ENCODE results near the gene TNFRSF18.

DNA sequence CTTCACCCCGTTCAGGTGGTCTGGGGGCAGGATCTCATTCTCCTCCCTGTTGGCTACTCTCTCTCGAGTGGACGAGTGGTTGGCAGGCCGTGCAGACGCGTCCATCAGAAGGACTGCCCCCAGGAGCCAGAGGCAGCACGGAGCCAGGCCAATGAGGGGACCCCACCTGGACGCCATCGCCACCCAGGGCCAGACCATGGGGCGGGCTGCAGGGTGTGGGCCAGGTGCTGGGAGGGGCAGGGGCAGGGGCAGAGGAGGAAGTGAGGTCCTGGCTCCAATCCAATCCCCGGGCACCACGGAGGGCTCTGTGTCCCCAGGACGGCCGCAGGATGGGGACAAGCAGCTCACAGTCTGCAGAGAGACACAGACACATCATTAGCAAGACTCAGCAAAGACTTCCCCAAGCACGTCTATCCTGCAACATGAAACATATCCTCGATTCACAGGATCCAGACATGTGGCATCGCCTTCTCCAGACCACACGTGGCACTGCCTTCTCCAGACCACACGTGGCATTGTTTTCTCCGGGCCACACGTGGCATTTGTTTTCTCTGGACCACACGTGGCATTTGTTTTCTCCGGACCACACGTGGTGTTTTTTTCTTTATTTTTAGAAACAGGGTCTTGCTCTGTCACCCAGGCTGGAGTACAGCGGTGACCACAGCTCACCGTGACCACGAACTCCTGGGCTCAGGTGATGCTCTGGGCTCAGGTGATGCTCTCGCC lies 22.4 kb upstream of the TNFRSF18 start:
- no peak for TF ChIP-seq EP300 (IDR thresholded peaks at IDR 0.05)
- TF ChIP-seq, protein P1, sequence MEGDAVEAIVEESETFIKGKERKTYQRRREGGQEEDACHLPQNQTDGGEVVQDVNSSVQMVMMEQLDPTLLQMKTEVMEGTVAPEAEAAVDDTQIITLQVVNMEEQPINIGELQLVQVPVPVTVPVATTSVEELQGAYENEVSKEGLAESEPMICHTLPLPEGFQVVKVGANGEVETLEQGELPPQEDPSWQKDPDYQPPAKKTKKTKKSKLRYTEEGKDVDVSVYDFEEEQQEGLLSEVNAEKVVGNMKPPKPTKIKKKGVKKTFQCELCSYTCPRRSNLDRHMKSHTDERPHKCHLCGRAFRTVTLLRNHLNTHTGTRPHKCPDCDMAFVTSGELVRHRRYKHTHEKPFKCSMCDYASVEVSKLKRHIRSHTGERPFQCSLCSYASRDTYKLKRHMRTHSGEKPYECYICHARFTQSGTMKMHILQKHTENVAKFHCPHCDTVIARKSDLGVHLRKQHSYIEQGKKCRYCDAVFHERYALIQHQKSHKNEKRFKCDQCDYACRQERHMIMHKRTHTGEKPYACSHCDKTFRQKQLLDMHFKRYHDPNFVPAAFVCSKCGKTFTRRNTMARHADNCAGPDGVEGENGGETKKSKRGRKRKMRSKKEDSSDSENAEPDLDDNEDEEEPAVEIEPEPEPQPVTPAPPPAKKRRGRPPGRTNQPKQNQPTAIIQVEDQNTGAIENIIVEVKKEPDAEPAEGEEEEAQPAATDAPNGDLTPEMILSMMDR (IDR thresholded peaks at IDR 0.05), result no peak
